ENCODE measurements around the gene CCDC136. TPM values are rescaled to one million over a fixed set of nuclear protein-coding genes. Genes with fewer than 3 reads are reported as not detected.
A peak's percentile ranks its signal among the peaks of the same experiment; 100 is the strongest.

The CCDC136 gene
- total RNA-seq, 1 donor, result 7.2 TPM

GRCh38 chr7:128790315-128791041 lies 1.3 kb upstream of the CCDC136 start:
- Histone ChIP-seq H3K9me3 (ENCODE audit: low read depth, low read length) (no peaks in the 10 kb centered on the region), H3K36me3 (ENCODE audit: insufficient read depth, low read length) (no peaks in the 10 kb centered on the region), H2AFZ (ENCODE audit: low read length) (peak overlapping the region; percentile 77), H3K4me2 (ENCODE audit: insufficient read depth, low read length) (peak overlapping the region; percentile 90), H3K27me3 (ENCODE audit: insufficient read depth, low read length) (peaks cover 15% of the 10 kb centered on the region), H4K20me1 (ENCODE audit: insufficient read depth, low read length) (no peaks in the 10 kb centered on the region), H3K4me3 (ENCODE audit: insufficient read depth, low read length) (peak overlapping the region; percentile 80), H3K79me2 (ENCODE audit: insufficient read depth, low read length) (no peaks in the 10 kb centered on the region), H3K4me1 (ENCODE audit: insufficient read depth, low read length) (no peaks in the 10 kb centered on the region), H3K27ac (ENCODE audit: low read depth, low read length) (no peak overlapping the region)
- no peak for TF ChIP-seq CTCF (IDR thresholded peaks at IDR 0.05; ENCODE audit: extremely low read depth, low read depth, low read length)
- no peak for DNase-seq (ENCODE audit: insufficient read length, low spot score, missing footprints)

- no peaks in the 10 kb centered on the region for H3K79me2 ChIP-seq (ENCODE audit: insufficient read depth, low read length)
- H3K27ac ChIP-seq (ENCODE audit: low read depth, low read length), result no peak overlapping the region
- H3K4me3 ChIP-seq (ENCODE audit: insufficient read depth, low read length), result peak overlapping the region; percentile 80
- H4K20me1 ChIP-seq (ENCODE audit: insufficient read depth, low read length), result no peaks in the 10 kb centered on the region
- H3K36me3 ChIP-seq (ENCODE audit: insufficient read depth, low read length), result no peaks in the 10 kb centered on the region
- DNase-seq (ENCODE audit: insufficient read length, low spot score, missing footprints), result peak; percentile 94
- H3K4me1 ChIP-seq (ENCODE audit: insufficient read depth, low read length), result peaks cover 4% of the 10 kb centered on the region
- no peak for TF ChIP-seq CTCF (IDR thresholded peaks at IDR 0.05; ENCODE audit: extremely low read depth, low read depth, low read length)
- peak overlapping the region; percentile 85 for H2AFZ ChIP-seq (ENCODE audit: low read length)
- H3K4me2 ChIP-seq (ENCODE audit: insufficient read depth, low read length), result peak overlapping the region; percentile 90
- peaks cover 12% of the 10 kb centered on the region for H3K27me3 ChIP-seq (ENCODE audit: insufficient read depth, low read length)
- no peaks in the 10 kb centered on the region for H3K9me3 ChIP-seq (ENCODE audit: low read depth, low read length)
Measured at GRCh38 chr7:128791972-128792327, 182 bp downstream of the CCDC136 start.

GRCh38 chr7:128792471-128793180 lies 858 bp downstream of the CCDC136 start:
- peak overlapping the region; percentile 90 for H3K4me2 ChIP-seq (ENCODE audit: insufficient read depth, low read length)
- H3K4me3 ChIP-seq (ENCODE audit: insufficient read depth, low read length), result no peak overlapping the region
- peaks cover 12% of the 10 kb centered on the region for H3K27me3 ChIP-seq (ENCODE audit: insufficient read depth, low read length)
- no peaks in the 10 kb centered on the region for H3K9me3 ChIP-seq (ENCODE audit: low read depth, low read length)
- H4K20me1 ChIP-seq (ENCODE audit: insufficient read depth, low read length), result no peaks in the 10 kb centered on the region
- no peaks in the 10 kb centered on the region for H3K36me3 ChIP-seq (ENCODE audit: insufficient read depth, low read length)
- no peaks in the 10 kb centered on the region for H3K79me2 ChIP-seq (ENCODE audit: insufficient read depth, low read length)
- H3K27ac ChIP-seq (ENCODE audit: low read depth, low read length), result no peak overlapping the region
- no peak for TF ChIP-seq CTCF (IDR thresholded peaks at IDR 0.05; ENCODE audit: extremely low read depth, low read depth, low read length)
- H3K4me1 ChIP-seq (ENCODE audit: insufficient read depth, low read length), result peaks cover 4% of the 10 kb centered on the region
- no peak overlapping the region for H2AFZ ChIP-seq (ENCODE audit: low read length)
- DNase-seq (ENCODE audit: insufficient read length, low spot score, missing footprints), result peak; percentile 88

GRCh38 chr7:128793181-128793547 lies 1.4 kb downstream of the CCDC136 start:
- Histone ChIP-seq H3K4me2 (ENCODE audit: insufficient read depth, low read length) (no peak overlapping the region), H3K27me3 (ENCODE audit: insufficient read depth, low read length) (peaks cover 12% of the 10 kb centered on the region), H3K36me3 (ENCODE audit: insufficient read depth, low read length) (no peaks in the 10 kb centered on the region), H2AFZ (ENCODE audit: low read length) (no peak overlapping the region), H3K27ac (ENCODE audit: low read depth, low read length) (no peak overlapping the region), H3K9me3 (ENCODE audit: low read depth, low read length) (no peaks in the 10 kb centered on the region), H4K20me1 (ENCODE audit: insufficient read depth, low read length) (no peaks in the 10 kb centered on the region), H3K79me2 (ENCODE audit: insufficient read depth, low read length) (no peaks in the 10 kb centered on the region), H3K4me3 (ENCODE audit: insufficient read depth, low read length) (no peak overlapping the region), H3K4me1 (ENCODE audit: insufficient read depth, low read length) (peaks cover 4% of the 10 kb centered on the region)
- DNase-seq (ENCODE audit: insufficient read length, low spot score, missing footprints), result no peak
- no peak for TF ChIP-seq CTCF (IDR thresholded peaks at IDR 0.05; ENCODE audit: extremely low read depth, low read depth, low read length)

All from osteoblast (primary cell).